GM23338 (cell line): ENCODE data around the gene TREM1.

Experiments used
- CTCF ChIP-seq, 2 experiments: fragments of 200-600 bp in 1 of 2; sonication (generic) in 1 of 2; conservative IDR thresholded peaks; 2 replicates each; pipeline versions ENCODE4 v1.5.1 to v1.6.1; 2016 to 2017; ENCODE audit warnings: antibody characterized with exemption in 2 of 2, low read depth in 2 of 2, mild to moderate bottlenecking in 2 of 2, moderate library complexity in 1 of 2
- EZH2 ChIP-seq: fragments of 200-600 bp; sonication (generic); IDR thresholded peaks from one replicate; pipeline ENCODE4 v1.8.0; 2017; ENCODE audit warnings: antibody characterized with exemption, mild to moderate bottlenecking, low read depth; ENCODE audit not compliant: unreplicated experiment

DNA sequence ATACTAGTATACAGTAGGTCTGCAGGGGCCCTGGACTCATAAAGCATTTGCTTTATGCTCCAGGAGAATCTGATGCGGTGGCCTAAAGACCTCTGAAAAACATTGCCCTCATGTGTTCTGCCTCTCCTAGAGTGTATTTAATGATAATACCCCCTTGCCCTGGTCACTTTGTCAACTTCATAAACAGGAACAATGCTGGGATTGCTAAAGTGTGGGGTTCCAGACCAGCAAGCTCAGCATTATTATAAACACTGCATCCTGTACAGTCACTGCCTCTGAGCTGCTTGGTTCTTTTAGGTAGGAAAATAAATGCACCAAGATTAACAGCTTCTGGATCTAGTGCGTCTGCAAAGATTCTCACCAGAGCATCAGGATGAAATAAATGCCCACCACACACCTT is 12.2 kb downstream of the TREM1 start:
- no peak for TF ChIP-seq EZH2
- no peak for TF ChIP-seq CTCF (conservative IDR thresholded peaks at IDR 0.05; ENCODE audit: low read depth in 2 of 2)
